Left lung (tissue), 10 donors: ENCODE results near the gene TXK. TPM values are rescaled to one million over a fixed set of nuclear protein-coding genes. Genes with fewer than 3 reads are reported as not detected.

ENCODE experiments used
- ATAC-seq: fragments of 200-7000 bp; cut with Tn5 transposase; one replicate; pipeline ENCODE4 v1.9.1; 2020; ENCODE audit warnings: moderate library complexity
- DNase-seq, 4 donors: peaks; one replicate each; pipeline ENCODE4 v3.0.0-alpha.2; 2013 to 2020
- H3K27ac ChIP-seq, 2 donors: fragments of 200-600 bp; sonication (generic) in 1 of 2; one replicate each; pipeline versions ENCODE4 v1.5.0 to v1.8.0; 2020 to 2021
- H3K27me3 ChIP-seq, 2 donors: fragments of 200-600 bp; sonication (generic) in 1 of 2; one replicate each; pipeline versions ENCODE4 v1.5.0 to v1.8.0; 2020 to 2021
- H3K36me3 ChIP-seq, 2 donors: fragments of 200-600 bp; sonication (generic) in 1 of 2; one replicate each; pipeline versions ENCODE4 v1.5.0 to v1.8.0; 2020 to 2021
- H3K4me1 ChIP-seq, 2 donors: fragments of 200-600 bp; one replicate each; pipeline ENCODE4 v1.8.0; 2021
- H3K4me3 ChIP-seq, 2 donors: fragments of 200-600 bp; sonication (generic) in 1 of 2; one replicate each; pipeline versions ENCODE4 v1.5.0 to v1.8.0; 2020 to 2021; ENCODE audit warnings: mild to moderate bottlenecking in 1 of 2
- H3K9me3 ChIP-seq, 2 donors: fragments of 200-600 bp; sonication (generic) in 1 of 2; one replicate each; pipeline versions ENCODE4 v1.5.0 to v1.8.0; 2020 to 2021
- CTCF ChIP-seq, 2 donors: fragments of 200-600 bp; sonication (generic) in 1 of 2; IDR thresholded peaks; one replicate each; pipeline versions ENCODE4 v1.5.0 to v1.8.0; 2021; ENCODE audit warnings: antibody characterized with exemption in 2 of 2
- intact Hi-C, 2 donors: fragments of 100-400 bp; cut with DNase I; formaldehyde crosslinking; loops; one replicate each; pipeline versions ENCODE4 v1.11.2 to v1.14.2; 2022
- polyA plus RNA-seq, 6 donors: library from polyadenylated mRNA; unstranded; fragments of 120-200 nt; gene quantifications; one replicate each; pipeline ENCODE4 v1.2.1, GENCODE V29; 2013; ENCODE audit not compliant: insufficient read length in 6 of 6
- total RNA-seq, 2 donors: library from RNA; stranded (reverse); fragmentation: NEBNext Ultra II Directional; extraction: Animal tissue kit (Norgen Biotek cat#: 25700); gene quantifications; one replicate each; pipeline ENCODE4 v1.2.1, GENCODE V29; 2021
- donor health status: DM: no; HTN: yes; CAD: no.
- donor health status: DM: no; HTN: no; CAD: no.

TXK gene
- total and polyA plus RNA-seq, 8 donors: 2.4 to 5.5 (median 4.2) TPM

- Histone ChIP-seq H3K9me3 (no peaks in the 10 kb centered on the region), H3K27me3 (no peaks in the 10 kb centered on the region), H3K4me1 (no peaks in the 10 kb centered on the region), H3K27ac (no peak overlapping the region), H3K36me3 (no peaks in the 10 kb centered on the region), H3K4me3 (no peak overlapping the region)
- ATAC-seq: no peak
- intact Hi-C loops: no loop called here
- DNase-seq: no peak
- TF ChIP-seq CTCF (IDR thresholded peaks at IDR 0.05): no peak
Observed at GRCh38 chr4:48074657-48075056, 59.4 kb downstream of the TXK start.

GRCh38 chr4:48073567-48074103 lies 60.4 kb downstream of the TXK start:
- Histone ChIP-seq H3K4me3 (no peak overlapping the region), H3K36me3 (no peaks in the 10 kb centered on the region), H3K4me1 (no peaks in the 10 kb centered on the region), H3K27me3 (no peaks in the 10 kb centered on the region), H3K27ac (no peak overlapping the region), H3K9me3 (no peaks in the 10 kb centered on the region)
- intact Hi-C loops: no loop called here
- TF ChIP-seq CTCF (IDR thresholded peaks at IDR 0.05): no peak
- no peak for ATAC-seq
- no peak for DNase-seq

- Histone ChIP-seq H3K27ac (no peak overlapping the region), H3K27me3 (no peaks in the 10 kb centered on the region), H3K9me3 (no peaks in the 10 kb centered on the region), H3K36me3 (no peaks in the 10 kb centered on the region), H3K4me1 (no peaks in the 10 kb centered on the region), H3K4me3 (no peak overlapping the region)
- no peak for ATAC-seq
- DNase-seq: no peak
- intact Hi-C loops: no loop called here
- no peak for TF ChIP-seq CTCF (IDR thresholded peaks at IDR 0.05)
Observed at GRCh38 chr4:48071191-48071590, 62.9 kb downstream of the TXK start.

- H3K27ac ChIP-seq: no peak overlapping the region
- intact Hi-C loops: no loop called here
Observed at GRCh38 chr4:48069026-48069425, 65.0 kb downstream of the TXK start.

GRCh38 chr4:48068182-48068581 lies 65.9 kb downstream of the TXK start:
- Histone ChIP-seq H3K4me3 (no peak overlapping the region), H3K27ac (no peak overlapping the region), H3K36me3 (no peaks in the 10 kb centered on the region), H3K9me3 (no peaks in the 10 kb centered on the region), H3K27me3 (no peaks in the 10 kb centered on the region), H3K4me1 (no peaks in the 10 kb centered on the region)
- TF ChIP-seq CTCF (IDR thresholded peaks at IDR 0.05): no peak
- intact Hi-C loops: no loop called here
- ATAC-seq (no peak), DNase-seq (no peak)

More at GRCh38 chr4:48069026-48069425, 65.0 kb downstream of the TXK start:
- H3K9me3 ChIP-seq: no peaks in the 10 kb centered on the region
- H3K4me3 ChIP-seq: no peak overlapping the region
- DNase-seq (no peak), ATAC-seq (no peak)
- TF ChIP-seq CTCF (IDR thresholded peaks at IDR 0.05): no peak
- no peaks in the 10 kb centered on the region for H3K27me3 ChIP-seq
- no peaks in the 10 kb centered on the region for H3K4me1 ChIP-seq
- no peaks in the 10 kb centered on the region for H3K36me3 ChIP-seq
